Measurements from ENCODE around the gene APOH.

APOH gene, protein sequence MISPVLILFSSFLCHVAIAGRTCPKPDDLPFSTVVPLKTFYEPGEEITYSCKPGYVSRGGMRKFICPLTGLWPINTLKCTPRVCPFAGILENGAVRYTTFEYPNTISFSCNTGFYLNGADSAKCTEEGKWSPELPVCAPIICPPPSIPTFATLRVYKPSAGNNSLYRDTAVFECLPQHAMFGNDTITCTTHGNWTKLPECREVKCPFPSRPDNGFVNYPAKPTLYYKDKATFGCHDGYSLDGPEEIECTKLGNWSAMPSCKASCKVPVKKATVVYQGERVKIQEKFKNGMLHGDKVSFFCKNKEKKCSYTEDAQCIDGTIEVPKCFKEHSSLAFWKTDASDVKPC

DNA sequence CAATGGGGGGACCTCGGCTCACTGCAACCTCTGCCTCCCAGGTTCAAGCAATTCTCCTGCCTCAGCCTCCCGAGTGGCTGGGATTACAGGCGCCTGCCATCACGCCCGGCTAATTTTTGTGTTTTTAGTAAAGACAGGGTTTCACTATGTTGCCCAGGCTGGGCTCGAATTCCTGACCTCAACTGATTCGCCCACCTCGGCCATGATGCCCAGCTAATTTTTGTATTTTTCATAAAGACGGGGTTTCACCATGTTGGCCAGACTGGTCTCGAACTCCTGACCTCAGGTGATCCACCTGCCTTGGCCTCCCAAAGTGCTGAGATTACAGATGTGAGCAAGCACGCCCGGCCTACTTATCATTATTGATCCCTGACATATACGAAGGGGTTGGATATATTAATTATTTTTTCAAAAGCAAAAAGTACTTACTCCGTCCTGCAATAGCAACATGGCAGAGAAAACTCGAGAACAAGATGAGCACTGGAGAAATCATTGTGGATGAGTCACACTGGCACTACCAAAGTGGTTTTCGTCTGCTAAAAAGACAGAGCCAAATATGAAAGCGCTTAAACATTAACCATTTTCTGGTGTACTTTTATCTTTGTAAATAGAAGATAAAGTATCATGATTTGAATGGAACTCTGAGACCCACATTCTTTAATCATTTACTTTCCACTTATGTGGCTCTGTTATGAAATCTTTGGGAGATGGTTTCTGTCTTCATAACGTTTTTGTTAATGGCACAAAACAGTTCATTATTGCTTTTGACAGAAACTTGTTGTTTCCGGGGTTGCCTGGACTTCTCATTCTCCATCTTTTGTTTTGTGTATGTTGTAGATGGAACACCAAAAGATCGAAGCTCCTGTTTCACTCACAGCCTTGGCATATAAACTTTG is at the start of gene APOH:
APOH (minus strand) TSS at position 529 of the 896 bp plus-strand sequence; CDS start at position 493, 36 bp downstream.
- H3K4me3 ChIP-seq (ENCODE audit: low read length): no peak within 1 kb of the TSS
- DNase-seq (ENCODE audit: low read depth): no peak
- TF ChIP-seq, protein P1, sequence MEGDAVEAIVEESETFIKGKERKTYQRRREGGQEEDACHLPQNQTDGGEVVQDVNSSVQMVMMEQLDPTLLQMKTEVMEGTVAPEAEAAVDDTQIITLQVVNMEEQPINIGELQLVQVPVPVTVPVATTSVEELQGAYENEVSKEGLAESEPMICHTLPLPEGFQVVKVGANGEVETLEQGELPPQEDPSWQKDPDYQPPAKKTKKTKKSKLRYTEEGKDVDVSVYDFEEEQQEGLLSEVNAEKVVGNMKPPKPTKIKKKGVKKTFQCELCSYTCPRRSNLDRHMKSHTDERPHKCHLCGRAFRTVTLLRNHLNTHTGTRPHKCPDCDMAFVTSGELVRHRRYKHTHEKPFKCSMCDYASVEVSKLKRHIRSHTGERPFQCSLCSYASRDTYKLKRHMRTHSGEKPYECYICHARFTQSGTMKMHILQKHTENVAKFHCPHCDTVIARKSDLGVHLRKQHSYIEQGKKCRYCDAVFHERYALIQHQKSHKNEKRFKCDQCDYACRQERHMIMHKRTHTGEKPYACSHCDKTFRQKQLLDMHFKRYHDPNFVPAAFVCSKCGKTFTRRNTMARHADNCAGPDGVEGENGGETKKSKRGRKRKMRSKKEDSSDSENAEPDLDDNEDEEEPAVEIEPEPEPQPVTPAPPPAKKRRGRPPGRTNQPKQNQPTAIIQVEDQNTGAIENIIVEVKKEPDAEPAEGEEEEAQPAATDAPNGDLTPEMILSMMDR (IDR thresholded peaks at IDR 0.05; ENCODE audit: insufficient read depth, low read depth, low read length, missing control alignments): no peak

DNA sequence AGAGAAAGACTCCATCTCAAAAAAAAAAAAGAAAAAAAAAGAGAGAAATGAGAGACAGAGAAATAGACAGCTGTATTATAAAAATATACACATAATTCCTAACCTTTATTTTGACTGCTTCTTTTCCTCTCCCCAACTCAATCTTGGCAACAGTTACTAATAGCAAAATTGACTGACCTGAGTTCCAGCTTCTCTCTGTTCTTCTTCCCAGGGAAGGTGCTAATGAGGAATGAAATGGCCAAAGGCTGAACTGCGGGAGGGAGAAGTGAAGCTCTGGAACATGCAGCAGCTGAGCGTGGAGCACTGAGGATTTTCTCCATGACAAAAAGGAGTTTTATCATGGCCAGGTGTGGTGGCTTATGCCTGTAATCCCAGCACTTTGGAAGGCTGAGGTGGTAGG is 48.0 kb upstream of the APOH start:
- TF ChIP-seq, protein P1 (IDR thresholded peaks at IDR 0.05; ENCODE audit: insufficient read depth, low read depth, low read length, missing control alignments): no peak
- DNase-seq (ENCODE audit: low read depth): no peak

DNA sequence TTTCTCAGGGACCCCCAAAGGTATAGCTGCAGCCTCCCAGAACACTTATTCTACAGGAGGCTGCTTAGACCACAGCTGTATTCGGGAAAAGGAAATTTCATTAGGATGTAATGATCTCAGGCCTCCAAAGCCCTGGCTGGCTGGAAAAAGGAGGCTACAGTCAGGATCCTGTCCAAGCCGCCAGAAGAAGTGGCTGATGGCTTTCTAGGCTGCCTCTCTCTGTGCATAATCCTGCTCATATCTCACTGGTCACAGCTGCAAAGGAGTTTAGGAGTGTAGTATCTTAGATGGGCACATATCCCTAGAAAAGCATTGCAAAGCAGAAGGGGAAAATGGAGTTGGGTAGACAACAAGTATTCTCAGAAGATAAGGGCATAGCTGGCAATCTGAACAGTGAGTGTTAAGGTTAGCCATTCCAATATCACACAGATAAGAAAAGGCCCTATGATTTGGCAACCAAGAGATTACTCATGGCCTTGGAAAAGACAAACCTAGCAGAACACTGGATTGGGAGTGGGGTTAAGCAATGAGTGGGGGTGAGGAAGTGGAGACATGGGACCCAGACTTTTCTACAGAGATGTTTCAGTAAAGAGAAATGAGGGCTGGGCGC is 47.2 kb upstream of the APOH start:
- TF ChIP-seq, protein P1 (IDR thresholded peaks at IDR 0.05; ENCODE audit: insufficient read depth, low read depth, low read length, missing control alignments): no peak
- no peak overlapping the region for H3K4me3 ChIP-seq (ENCODE audit: low read length)
- DNase-seq (ENCODE audit: low read depth): peak; percentile 67

More for the DNA sequence above, 48.0 kb upstream of the APOH start:
- H3K4me3 ChIP-seq (ENCODE audit: low read length): no peak overlapping the region

DNA sequence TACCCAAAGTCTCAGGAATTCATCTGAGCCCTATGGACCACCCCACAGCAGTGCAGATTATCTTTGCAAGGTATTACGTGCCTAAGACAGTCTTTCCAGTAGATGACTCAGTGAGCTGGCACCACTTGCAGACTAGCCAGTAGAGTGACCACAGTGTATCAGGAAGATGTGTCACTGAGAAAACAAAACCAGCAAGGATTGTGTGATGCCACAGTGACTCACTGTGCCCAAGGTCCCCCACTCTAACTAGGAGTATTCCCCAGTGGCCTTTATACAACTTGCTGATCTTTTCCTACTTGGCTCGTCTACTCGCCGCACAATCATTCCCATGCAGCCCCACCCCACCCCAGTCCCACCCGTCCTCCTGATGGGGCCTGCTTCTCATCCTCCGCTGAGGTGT is 46.4 kb upstream of the APOH start:
- no peak overlapping the region for H3K4me3 ChIP-seq (ENCODE audit: low read length)
- DNase-seq (ENCODE audit: low read depth): peak; percentile 96
- TF ChIP-seq, protein P1 (IDR thresholded peaks at IDR 0.05; ENCODE audit: insufficient read depth, low read depth, low read length, missing control alignments): no peak

DNA sequence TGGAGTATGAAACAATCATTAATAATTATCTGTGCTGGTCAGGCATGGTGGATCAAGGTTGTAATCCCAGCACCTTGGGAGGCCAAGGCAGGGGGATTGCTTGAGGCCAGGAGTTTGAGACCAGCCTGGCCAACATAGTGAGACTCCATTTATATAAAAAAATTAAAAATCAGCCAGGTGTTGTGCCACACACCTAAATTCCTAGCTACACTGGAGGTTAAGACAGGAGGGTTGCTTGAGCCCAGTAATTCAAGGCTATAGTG is 44.3 kb upstream of the APOH start:
- no peak overlapping the region for H3K4me3 ChIP-seq (ENCODE audit: low read length)
- TF ChIP-seq, protein P1 (IDR thresholded peaks at IDR 0.05; ENCODE audit: insufficient read depth, low read depth, low read length, missing control alignments): no peak
- DNase-seq (ENCODE audit: low read depth): no peak

DNA sequence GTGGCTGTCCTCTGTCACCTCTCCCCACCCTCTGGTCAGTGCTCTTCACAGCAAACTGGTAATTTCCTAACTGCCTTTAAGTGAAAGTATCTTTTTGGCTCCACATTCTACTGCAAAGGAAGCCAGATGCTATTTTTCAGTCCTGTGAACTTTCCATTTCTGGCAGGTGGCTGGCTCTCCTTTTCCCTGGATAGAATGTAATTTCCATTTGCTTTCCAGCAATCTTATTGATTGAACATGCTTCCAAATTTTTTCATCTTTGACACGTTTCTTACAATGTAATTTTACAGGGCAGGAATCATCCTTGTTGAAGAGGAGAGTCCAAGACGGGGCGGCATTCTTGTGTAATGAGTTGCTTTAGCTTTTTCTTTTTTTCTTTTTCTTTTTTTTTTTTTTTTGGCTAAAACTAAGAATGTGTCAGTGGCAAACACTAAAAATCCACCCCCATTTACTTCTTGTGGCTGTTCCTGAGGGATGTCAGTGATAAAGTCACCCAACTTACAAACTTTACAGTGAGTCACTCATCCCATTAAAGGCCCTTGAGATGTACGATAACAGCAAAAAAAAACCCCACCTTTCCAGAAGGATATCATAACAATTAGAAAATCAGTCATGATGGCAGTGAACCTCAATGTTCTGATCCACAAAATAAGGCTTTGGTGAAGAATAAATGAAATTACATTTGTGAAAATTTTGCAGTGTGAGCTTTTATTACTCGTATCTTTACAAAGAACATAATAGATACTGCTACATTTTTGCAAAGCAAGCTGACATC is 43.8 kb upstream of the APOH start:
- DNase-seq (ENCODE audit: low read depth): peak; percentile 48
- TF ChIP-seq, protein P1 (IDR thresholded peaks at IDR 0.05; ENCODE audit: insufficient read depth, low read depth, low read length, missing control alignments): no peak
- no peak overlapping the region for H3K4me3 ChIP-seq (ENCODE audit: low read length)

All from epithelial cell of esophagus (primary cell).